WTC11 (cell line): Measurements from ENCODE around the gene MACROD2.

Source experiments
- CBFB ChIP-seq: sonication (generic); formaldehyde crosslinking; IDR thresholded peaks from 2 replicates; pipeline ENCODE4 v1.8.1; 2022; ENCODE audit warnings: mild to moderate bottlenecking, low read depth, missing genetic modification reagents
- IRF2 ChIP-seq: sonication (generic); formaldehyde crosslinking; IDR thresholded peaks from 2 replicates; pipeline ENCODE4 v1.8.0; 2022; ENCODE audit warnings: low read depth, missing genetic modification reagents, borderline replicate concordance
- KAT7 ChIP-seq: sonication (generic); formaldehyde crosslinking; IDR thresholded peaks from 2 replicates; pipeline ENCODE4 v1.8.1; 2023; ENCODE audit warnings: missing genetic modification reagents, mild to moderate bottlenecking, borderline replicate concordance
- NR1H2 ChIP-seq: sonication (generic); formaldehyde crosslinking; IDR thresholded peaks from 2 replicates; pipeline ENCODE4 v1.9.0; 2021; ENCODE audit warnings: mild to moderate bottlenecking, moderate library complexity, missing genetic modification reagents
- TCF7 ChIP-seq: sonication (generic); formaldehyde crosslinking; IDR thresholded peaks from 2 replicates; pipeline ENCODE4 v1.8.0; 2022; ENCODE audit warnings: mild to moderate bottlenecking, low read depth, missing genetic modification reagents, moderate library complexity
- TF ChIP-seq, protein P1 (sequence below): fragments of 200-600 bp; IDR thresholded peaks from 2 replicates; pipeline ENCODE4 v1.8.0; 2022; ENCODE audit warnings: antibody characterized with exemption
- TF ChIP-seq, protein P2 (sequence below): sonication (generic); formaldehyde crosslinking; IDR thresholded peaks from 2 replicates; pipeline ENCODE4 v1.8.1; 2022; ENCODE audit warnings: missing genetic modification reagents, borderline replicate concordance
- TF ChIP-seq, protein P3 (sequence below): sonication (generic); formaldehyde crosslinking; IDR thresholded peaks from 2 replicates; pipeline ENCODE4 v1.8.1; 2023; ENCODE audit warnings: mild to moderate bottlenecking, missing genetic modification reagents, borderline replicate concordance
- TF ChIP-seq, protein P4 (sequence below): sonication (generic); formaldehyde crosslinking; IDR thresholded peaks from 2 replicates; pipeline ENCODE4 v1.8.0; 2023; ENCODE audit warnings: mild to moderate bottlenecking, missing genetic modification reagents
- TF ChIP-seq, protein P5 (sequence below): sonication (generic); formaldehyde crosslinking; IDR thresholded peaks from 2 replicates; pipeline ENCODE4 v1.8.1; 2023; ENCODE audit warnings: mild to moderate bottlenecking, moderate library complexity, missing genetic modification reagents

DNA sequence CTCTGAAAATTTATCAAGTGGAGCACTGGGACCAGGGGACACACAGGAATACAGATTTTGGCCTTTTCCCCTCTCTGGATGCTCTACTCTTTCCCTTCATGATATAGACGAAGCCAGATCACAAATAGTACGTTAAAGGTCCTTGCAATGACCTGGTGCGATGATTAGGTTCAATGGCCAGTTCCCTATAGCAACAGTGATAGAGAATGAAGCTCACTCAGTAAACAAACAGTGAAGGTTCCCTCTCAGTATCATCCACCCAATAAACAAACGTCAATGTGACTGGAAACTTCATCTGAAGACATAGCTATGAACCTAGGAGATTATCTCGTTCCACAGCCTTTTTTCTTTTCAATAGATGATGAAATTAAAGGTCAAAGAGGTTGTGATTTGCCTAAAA lies 1981.7 kb downstream of the MACROD2 start:
- TF ChIP-seq, protein P1, sequence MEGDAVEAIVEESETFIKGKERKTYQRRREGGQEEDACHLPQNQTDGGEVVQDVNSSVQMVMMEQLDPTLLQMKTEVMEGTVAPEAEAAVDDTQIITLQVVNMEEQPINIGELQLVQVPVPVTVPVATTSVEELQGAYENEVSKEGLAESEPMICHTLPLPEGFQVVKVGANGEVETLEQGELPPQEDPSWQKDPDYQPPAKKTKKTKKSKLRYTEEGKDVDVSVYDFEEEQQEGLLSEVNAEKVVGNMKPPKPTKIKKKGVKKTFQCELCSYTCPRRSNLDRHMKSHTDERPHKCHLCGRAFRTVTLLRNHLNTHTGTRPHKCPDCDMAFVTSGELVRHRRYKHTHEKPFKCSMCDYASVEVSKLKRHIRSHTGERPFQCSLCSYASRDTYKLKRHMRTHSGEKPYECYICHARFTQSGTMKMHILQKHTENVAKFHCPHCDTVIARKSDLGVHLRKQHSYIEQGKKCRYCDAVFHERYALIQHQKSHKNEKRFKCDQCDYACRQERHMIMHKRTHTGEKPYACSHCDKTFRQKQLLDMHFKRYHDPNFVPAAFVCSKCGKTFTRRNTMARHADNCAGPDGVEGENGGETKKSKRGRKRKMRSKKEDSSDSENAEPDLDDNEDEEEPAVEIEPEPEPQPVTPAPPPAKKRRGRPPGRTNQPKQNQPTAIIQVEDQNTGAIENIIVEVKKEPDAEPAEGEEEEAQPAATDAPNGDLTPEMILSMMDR = no peak
- TF ChIP-seq, protein P2, sequence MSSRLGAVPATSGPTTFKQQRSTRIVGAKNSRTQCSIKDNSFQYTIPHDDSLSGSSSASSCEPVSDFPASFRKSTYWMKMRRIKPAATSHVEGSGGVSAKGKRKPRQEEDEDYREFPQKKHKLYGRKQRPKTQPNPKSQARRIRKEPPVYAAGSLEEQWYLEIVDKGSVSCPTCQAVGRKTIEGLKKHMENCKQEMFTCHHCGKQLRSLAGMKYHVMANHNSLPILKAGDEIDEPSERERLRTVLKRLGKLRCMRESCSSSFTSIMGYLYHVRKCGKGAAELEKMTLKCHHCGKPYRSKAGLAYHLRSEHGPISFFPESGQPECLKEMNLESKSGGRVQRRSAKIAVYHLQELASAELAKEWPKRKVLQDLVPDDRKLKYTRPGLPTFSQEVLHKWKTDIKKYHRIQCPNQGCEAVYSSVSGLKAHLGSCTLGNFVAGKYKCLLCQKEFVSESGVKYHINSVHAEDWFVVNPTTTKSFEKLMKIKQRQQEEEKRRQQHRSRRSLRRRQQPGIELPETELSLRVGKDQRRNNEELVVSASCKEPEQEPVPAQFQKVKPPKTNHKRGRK (CRISPR knock-in tag) = no peak
- TF ChIP-seq, protein P3, sequence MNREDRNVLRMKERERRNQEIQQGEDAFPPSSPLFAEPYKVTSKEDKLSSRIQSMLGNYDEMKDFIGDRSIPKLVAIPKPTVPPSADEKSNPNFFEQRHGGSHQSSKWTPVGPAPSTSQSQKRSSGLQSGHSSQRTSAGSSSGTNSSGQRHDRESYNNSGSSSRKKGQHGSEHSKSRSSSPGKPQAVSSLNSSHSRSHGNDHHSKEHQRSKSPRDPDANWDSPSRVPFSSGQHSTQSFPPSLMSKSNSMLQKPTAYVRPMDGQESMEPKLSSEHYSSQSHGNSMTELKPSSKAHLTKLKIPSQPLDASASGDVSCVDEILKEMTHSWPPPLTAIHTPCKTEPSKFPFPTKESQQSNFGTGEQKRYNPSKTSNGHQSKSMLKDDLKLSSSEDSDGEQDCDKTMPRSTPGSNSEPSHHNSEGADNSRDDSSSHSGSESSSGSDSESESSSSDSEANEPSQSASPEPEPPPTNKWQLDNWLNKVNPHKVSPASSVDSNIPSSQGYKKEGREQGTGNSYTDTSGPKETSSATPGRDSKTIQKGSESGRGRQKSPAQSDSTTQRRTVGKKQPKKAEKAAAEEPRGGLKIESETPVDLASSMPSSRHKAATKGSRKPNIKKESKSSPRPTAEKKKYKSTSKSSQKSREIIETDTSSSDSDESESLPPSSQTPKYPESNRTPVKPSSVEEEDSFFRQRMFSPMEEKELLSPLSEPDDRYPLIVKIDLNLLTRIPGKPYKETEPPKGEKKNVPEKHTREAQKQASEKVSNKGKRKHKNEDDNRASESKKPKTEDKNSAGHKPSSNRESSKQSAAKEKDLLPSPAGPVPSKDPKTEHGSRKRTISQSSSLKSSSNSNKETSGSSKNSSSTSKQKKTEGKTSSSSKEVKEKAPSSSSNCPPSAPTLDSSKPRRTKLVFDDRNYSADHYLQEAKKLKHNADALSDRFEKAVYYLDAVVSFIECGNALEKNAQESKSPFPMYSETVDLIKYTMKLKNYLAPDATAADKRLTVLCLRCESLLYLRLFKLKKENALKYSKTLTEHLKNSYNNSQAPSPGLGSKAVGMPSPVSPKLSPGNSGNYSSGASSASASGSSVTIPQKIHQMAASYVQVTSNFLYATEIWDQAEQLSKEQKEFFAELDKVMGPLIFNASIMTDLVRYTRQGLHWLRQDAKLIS (CRISPR knock-in tag) = no peak
- TF ChIP-seq NR1H2 = no peak
- no peak for TF ChIP-seq KAT7
- TF ChIP-seq, protein P4, sequence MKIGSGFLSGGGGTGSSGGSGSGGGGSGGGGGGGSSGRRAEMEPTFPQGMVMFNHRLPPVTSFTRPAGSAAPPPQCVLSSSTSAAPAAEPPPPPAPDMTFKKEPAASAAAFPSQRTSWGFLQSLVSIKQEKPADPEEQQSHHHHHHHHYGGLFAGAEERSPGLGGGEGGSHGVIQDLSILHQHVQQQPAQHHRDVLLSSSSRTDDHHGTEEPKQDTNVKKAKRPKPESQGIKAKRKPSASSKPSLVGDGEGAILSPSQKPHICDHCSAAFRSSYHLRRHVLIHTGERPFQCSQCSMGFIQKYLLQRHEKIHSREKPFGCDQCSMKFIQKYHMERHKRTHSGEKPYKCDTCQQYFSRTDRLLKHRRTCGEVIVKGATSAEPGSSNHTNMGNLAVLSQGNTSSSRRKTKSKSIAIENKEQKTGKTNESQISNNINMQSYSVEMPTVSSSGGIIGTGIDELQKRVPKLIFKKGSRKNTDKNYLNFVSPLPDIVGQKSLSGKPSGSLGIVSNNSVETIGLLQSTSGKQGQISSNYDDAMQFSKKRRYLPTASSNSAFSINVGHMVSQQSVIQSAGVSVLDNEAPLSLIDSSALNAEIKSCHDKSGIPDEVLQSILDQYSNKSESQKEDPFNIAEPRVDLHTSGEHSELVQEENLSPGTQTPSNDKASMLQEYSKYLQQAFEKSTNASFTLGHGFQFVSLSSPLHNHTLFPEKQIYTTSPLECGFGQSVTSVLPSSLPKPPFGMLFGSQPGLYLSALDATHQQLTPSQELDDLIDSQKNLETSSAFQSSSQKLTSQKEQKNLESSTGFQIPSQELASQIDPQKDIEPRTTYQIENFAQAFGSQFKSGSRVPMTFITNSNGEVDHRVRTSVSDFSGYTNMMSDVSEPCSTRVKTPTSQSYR (CRISPR knock-in tag) = no peak
- TF ChIP-seq, protein P5, sequence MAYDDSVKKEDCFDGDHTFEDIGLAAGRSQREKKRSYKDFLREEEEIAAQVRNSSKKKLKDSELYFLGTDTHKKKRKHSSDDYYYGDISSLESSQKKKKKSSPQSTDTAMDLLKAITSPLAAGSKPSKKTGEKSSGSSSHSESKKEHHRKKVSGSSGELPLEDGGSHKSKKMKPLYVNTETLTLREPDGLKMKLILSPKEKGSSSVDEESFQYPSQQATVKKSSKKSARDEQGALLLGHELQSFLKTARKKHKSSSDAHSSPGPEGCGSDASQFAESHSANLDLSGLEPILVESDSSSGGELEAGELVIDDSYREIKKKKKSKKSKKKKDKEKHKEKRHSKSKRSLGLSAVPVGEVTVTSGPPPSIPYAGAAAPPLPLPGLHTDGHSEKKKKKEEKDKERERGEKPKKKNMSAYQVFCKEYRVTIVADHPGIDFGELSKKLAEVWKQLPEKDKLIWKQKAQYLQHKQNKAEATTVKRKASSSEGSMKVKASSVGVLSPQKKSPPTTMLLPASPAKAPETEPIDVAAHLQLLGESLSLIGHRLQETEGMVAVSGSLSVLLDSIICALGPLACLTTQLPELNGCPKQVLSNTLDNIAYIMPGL = no peak
- TF ChIP-seq CBFB (CRISPR knock-in tag) = no peak
- TF ChIP-seq IRF2 (CRISPR knock-in tag) = no peak
- no peak for TF ChIP-seq TCF7 (CRISPR knock-in tag)
